ENCODE results near the gene SLC25A19.

Gene SLC25A19

DNA sequence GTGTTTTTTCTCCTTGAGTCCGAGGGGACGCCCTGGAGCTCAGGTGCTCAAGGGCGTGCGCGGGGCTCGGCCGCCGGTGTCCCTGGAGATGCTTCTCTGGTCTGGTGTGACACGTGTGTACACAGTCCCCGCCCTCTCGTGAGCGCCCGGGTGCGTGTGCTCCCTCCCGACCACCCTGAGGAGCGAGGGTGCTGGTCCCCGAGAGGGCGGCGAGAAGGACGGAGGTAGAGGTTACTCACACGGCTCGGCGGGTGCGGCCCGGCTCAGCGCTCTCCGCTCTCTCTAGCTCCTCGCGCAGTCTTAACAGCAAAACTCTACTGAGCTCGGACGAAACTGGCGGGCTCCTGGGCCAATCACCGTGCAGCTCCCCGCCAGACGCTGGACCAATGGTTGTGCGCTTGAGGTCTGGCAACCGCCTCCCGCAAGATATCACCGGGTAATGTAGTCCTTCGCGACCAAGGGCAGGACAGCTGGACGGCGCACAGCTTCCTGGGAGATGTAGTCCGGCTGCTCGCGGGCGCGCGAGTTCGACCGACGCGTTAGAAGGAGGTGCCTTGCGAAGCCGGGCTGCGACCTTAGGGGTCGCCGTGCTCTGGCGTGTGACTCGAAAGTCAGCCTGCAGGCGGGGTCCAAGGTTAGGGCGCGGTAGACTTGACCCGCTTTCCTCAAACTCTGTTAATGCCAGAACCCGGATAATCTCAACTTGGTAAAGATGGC is at the start of gene SLC25A19:
Gene SLC25A19 (minus strand): TSS at position 319 of the 717 bp plus-strand sequence. CDS start 2,669 bp downstream, outside the sequence.
- peak; percentile 88 to 97 (median 92) for DNase-seq (ENCODE audit: low read depth in 3 of 3)

DNA sequence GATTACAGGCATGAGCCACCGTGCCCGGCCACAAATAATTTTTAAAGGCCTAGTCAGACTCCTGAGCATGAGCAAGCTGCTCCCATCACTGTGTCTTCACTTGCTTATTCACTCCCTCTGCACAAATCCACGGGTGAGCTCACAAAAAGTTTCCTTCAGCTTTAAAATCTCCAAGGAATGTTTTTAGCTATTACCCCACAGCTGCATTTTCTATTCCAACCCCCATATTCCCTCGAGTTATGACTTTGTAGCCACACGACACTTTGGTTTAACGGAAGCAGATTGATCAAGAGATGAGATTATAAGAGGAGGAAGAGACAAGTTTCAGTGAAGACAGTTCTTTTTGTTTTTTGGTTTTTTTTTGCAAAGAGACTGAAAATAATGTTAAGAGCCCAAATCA is 49.1 kb upstream of the SLC25A19 start:
- no peak for DNase-seq (ENCODE audit: low read depth in 3 of 3)

DNA sequence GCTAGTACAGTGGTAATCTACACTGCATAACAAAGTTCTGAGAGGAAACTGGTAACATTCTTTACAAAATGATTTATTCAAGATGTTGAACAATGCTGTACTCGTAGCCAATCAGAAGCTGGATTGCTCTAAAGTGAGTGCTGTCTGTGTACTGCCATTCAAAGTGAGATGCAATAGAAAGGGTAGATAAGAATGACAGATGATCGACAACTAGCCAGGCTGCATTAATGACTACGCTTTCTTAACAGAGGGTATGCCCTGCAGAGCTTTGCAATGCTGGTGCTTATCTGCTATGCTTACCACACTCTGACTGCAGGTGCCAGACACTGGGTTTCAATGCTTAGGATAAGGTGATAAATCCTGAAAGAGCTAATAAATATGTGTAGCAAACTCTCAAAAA is 46.1 kb upstream of the SLC25A19 start:
- DNase-seq (ENCODE audit: low read depth in 3 of 3): no peak

DNA sequence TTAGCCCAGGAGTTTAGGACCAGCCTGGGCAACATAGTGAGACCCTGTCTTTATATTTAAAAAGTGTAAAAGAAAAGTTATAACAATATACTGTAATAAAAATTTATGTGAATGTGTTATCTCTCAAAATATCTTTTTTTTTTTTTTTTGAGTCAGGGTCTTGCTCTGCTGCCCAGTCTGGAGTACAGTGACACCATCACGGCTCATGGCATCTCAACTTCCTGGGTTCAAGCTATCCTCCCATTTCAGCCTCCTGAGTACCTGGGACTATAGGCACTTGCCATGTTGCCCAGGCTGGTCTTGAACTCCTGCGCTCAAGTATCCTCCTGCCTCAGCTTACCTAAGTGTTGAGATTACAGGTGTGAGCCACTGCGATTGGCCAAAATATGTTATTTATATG is 45.5 kb upstream of the SLC25A19 start:
- no peak for DNase-seq (ENCODE audit: low read depth in 3 of 3)

DNA sequence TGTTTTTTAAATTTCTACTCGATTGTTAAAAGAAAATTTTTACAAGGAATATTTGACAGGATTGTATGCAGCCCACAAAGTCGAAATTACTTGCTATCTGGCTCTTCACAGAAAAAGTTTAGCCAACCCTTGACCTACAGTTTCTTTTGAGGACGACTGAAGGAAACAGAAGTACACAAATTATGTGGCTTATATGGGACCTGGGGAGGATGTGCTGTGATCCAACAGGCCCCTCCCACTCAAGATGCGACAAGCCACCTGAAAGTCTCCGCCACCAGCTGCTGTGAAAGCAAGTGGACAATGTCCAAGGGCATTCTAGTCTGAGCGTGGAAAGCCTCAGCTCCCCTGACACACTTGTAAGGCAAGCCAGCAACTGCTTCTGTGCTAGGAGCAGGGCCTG is 42.4 kb upstream of the SLC25A19 start:
- DNase-seq (ENCODE audit: low read depth in 3 of 3): no peak

DNA sequence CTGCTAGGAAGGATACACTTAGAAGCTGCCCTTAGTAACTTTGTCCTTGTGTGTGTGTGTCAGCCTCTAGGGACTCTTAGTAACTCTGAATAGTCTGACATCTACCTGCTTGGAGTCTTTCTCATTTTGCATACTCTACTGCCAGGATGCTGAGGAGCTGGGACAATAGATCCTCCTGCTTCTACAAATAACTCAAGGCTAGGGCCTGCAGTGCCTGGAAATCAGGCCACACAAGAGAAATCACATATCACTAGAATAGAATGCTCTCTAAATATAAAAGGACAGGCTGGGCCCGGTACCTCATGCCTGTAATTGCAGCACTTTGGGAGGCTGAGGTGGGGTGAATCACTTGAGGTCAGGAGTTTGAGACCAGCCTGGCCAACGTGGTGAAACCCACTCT is 38.5 kb upstream of the SLC25A19 start:
- no peak for DNase-seq (ENCODE audit: low read depth in 3 of 3)

DNA sequence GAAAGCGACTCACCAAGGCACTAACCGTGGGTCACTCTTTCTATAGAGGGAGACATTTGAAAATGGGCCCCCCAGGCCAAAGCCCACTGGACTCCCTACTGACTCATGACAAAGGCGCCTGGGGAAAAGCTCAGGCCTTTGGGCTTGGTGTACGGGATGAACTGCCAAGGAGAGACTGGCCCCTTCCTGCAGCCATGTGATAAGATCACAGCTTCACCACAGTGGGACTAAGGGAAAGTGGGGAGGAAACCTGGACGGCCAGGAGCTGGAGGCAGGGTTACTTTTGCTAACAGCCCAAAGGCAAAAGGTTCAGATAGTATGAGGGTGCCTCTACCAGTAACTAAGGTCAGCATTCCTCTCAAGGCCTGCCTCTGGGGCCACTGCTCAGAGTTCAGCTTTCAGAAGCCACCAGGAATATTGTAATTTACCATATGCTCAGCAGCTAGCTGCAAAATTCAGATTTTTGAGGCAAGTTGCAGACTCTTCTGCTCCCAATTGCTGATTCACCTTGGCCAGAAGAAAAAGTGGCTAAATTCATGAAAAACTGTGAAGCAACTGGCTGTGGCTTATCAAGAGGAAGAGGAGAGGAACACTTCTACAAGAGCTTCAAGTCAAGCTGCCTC is 37.1 kb upstream of the SLC25A19 start:
- no peak for DNase-seq (ENCODE audit: low read depth in 3 of 3)

DNA sequence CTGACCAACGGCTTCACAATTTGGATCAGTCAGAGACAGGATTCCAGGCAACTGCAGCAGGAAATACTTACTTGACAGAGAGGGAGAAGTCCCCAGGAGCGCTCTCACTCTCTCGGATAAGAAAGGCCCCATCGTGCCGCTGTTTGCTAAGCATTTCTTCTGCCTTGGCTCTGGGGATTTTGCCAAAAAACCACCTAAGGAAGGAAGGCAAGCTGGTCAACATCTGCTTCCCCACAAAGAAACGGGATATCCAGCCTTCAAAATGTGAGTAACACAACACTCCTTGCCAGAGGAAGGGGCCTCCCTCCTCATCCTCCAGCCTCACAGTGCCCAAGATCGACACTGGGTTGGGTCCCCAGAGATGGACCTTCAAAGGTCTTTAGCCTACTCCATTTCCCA is 36.6 kb upstream of the SLC25A19 start:
- no peak for DNase-seq (ENCODE audit: low read depth in 3 of 3)

DNA sequence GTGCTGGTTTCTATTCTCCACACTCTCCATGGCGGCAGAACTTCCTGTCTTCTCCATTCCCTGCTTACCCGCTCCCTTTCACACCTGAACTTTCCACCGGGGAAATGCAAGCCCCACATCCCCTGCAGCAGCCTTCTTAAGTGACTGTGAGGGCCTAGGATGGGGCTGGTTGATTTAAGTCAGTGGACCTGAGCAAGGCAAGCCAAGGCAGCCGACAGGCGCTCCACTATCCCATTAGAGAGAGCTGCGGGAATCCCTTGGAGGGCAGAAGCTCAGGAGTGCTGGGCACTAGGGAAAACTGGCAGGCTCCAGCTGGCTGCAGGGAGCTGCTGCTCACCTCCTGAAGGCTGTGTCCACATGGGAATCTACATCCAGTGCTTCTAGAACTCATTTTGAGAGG is 36.1 kb upstream of the SLC25A19 start:
- no peak for DNase-seq (ENCODE audit: low read depth in 3 of 3)

DNA sequence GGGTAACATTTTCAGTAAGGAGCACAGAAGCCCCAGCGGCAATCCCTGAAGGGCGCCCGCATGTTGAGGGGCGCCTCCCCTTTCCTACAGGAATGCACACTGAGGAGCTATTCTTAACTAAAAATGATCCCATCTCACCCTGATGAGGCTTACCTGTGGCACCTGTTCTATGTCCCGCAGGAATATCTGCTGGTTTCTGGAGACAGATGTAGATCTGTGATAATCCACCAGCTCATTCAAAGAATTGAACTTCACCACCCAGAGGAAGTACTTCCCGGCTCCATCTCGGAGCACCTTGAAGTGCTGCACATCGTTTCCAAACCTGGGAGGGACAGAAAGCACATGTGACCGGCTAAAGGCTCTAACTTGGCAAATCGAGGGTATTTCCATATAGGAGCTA is 32.3 kb upstream of the SLC25A19 start:
- DNase-seq (ENCODE audit: low read depth in 3 of 3): no peak

DNA sequence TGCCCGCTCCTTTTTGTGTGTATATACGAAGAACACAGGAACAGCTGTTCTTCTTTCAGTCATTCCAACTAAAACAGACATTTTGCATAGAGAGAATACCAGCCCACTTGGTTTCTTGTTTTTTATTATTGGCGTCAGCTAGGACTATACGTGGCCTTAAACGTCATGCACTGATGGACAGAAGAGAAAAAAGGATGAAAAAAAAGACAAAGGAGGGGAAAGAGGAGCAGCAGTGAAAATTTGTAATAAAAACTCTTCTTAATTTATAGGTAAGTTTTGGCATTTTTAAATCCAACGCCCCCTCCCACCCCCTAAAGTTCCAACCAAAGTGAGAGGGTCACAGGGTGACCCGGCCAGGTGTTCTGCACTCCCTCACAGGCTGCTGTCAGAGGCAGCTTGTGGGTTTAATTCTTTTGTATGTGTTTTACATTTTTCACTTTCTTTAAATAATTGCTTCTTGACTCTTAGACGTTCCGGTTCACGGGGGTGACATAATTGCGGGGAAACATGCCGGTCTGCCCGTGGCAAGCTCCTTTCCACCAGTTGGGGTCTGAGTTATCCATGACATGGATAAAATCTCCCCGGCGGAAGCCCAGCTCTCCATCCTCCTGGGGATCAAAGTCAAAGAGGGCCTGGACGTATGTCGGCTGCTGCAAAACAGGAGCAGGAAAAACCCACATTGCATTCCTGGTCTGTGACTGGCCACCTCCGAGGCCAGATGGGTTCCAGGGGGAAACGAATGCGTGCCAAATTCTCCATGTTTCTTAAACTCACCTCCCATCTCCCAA is 30.9 kb upstream of the SLC25A19 start:
- DNase-seq (ENCODE audit: low read depth in 3 of 3): no peak

DNA sequence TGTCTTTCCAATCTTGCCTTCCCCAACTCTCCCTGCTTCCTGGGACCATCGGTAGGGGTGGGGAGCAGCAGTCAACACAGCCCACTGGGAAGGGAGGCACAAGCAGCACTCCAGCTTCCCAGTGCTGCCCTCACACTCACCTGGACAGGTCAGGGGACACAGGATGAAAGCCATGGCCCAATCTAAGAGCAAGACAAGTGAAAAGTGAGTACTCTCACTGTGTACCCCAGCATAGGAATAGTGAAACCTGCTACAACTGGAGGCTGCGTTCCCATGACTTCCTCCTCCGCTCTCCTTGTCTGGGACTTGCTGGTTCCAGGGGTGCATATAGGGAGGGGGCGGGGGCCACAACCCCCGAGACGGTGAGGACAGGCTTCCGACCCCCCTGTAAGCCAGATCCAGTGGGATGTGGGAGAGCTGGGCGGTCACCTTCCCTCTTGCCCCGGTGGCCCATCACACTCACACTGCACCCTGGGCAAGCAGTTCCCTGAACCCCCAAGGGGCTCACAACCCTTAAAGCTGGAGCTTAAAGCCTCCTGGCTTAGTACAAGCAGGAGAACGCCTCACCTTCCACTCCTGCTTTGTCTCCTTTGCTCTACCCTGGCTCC is 29.5 kb upstream of the SLC25A19 start:
- no peak for DNase-seq (ENCODE audit: low read depth in 3 of 3)

DNA sequence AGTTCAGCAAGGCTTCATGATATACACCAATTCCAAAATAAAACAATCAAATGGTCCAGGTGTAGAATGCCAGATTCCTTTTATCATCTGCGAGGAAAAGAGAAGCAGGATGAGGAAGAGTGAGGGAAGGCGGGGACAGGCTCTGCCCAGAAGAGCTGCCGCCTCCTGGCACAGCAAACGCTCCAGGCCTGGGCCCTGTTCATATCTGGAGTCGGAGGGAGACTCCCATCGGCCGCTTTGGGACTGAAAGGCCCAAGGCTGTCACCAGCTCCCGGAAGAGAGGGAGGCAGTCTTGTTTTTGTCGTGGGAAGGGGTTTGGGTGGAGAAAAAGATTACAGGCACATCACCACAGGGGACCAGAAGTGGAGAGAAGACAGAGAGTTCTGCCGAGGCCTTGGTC is 29.0 kb upstream of the SLC25A19 start:
- DNase-seq (ENCODE audit: low read depth in 3 of 3): no peak

DNA sequence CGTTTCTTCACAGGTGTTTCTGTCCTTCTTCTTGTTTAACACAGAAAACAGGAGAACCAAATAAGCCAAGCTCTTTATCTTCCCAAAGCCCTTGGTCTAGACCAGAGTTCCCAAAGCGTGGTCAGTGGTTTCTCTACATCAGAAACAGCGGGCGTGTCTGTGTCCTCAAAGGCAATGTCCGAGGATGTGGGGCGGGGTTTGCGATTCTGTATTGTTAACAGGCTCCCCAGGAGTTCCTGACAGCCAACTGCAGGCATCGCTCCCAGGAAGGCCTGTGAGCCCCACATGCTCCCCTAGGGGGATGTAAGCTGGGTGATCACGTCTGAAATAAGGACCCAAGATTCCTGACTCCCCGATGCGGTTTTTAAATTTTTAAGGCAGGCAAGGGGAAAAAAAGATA is 28.4 kb upstream of the SLC25A19 start:
- DNase-seq (ENCODE audit: low read depth in 3 of 3): no peak

DNA sequence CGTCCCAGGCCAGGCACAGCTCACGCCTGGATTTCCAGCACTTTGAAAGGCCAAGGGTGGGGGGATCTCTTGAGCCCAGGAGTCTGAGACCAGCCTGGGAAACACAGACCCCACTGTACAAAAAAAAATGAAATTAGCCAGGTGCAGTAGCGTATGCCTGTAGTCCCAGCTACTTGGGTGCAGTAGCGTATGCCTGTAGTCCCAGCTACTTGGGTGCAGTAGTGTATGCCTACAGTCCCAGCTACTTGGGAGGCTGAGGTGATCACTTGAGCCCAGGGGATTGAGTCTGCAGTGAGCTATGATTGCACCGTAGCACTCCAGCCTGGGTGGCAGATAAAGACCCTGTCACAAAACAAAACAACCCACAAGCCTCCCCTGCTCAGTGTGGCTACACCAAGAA is 27.0 kb upstream of the SLC25A19 start:
- no peak for DNase-seq (ENCODE audit: low read depth in 3 of 3)

DNA sequence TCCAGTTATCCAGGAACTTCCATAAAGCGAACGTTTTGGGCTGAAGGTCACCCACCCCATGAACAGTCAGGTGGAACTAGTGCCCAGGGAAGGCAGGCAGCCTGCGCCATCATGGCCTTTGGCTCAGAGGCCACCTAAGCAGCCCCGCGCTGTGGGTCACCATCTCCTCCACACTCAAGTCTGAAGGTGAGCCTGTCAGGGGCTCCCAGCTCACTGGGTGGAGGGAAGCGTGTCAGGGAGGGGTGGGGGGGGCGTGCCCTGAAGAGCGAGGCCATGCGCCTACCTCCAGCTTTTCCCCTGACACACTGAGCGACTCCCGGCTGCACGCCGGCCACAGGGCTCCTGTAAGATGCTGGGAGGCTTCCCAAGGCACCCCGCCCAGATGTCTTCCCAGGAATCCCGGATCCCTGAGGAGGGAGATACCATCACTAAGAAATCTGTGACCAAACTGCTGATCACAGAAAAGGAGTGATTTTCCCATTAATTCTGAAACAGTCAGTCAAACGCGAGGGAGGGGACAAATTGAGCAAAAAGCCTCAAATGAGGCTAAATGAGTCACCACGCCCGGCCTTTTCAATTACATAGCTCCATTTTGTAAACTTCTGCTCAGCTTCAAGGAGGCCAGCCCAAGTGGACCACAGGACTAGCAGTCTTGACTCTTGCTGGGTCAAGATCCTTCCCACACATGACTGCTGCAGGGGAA is 26.5 kb upstream of the SLC25A19 start:
- no peak for DNase-seq (ENCODE audit: low read depth in 3 of 3)

DNA sequence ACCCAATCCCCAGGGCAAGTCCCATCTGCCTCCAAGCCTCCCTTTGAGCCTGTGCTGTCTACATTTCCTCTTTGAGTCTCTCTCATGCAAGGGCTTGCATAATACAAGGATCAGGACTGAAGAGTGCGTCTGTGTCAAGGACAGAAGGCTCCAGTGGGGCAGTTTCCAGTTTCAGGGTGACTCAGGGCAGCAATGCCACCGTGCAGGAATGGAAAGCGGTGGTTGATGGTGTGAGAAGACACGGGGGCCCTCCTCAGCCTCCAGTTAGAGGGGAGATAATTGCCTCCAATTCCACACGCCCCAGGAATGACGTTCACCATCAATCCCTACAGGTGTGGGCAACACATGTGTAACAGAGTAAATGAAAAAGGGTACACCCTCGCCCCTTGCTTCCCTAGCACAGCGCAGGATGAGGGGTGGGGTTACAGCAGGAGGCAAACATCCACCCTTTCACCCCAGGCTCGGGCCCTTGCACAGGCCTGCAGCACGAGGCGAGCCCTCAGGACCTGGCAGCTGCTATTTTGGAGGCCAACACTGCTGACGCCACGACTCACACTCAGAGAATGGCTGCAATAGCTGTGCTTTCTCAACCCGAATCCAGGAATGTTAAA is 24.8 kb upstream of the SLC25A19 start:
- no peak for DNase-seq (ENCODE audit: low read depth in 3 of 3)

DNA sequence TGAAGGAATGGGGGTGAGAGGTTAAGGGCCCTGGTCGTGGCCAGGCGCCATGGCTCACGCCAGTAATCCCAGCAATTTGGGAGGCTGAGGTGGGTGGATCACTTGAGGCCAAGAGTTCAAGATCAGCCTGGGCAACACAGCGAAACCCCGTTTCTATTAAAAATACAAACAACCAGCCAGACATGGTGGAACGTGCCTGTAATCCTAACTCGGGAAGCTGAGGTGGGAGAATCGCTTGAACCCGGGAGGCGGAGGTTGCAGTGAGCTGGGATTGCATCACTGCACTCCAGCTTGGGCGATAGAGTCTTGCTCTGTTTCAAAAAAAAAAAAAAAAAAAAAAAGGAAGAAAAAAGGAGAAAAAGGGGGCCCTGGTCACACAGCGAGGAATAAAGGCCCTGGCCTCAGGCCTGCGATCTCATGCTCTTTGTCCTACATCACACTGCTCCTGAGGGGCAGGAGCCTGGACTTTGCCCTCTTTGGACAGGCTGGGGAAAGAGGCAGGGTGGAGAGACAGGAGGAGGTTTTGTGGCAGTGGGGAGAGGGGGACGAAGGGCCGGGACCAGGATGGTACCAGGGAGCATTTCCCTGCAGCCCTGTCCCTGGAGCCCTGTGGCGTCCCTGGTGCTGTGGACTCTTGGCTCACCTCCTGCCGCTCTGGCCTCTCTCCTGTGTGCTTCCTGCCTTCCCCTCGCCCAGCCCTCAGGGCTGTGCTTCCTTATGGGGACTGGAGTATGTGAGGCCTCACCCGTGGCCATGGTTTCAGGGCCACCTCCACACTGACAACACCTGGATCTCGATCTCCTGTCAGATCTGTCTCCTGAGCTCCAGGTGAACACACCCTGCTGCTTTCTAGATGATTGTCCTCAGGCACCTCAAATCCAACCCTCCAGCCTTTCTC is 19.7 kb upstream of the SLC25A19 start:
- DNase-seq (ENCODE audit: low read depth in 3 of 3): no peak

DNA sequence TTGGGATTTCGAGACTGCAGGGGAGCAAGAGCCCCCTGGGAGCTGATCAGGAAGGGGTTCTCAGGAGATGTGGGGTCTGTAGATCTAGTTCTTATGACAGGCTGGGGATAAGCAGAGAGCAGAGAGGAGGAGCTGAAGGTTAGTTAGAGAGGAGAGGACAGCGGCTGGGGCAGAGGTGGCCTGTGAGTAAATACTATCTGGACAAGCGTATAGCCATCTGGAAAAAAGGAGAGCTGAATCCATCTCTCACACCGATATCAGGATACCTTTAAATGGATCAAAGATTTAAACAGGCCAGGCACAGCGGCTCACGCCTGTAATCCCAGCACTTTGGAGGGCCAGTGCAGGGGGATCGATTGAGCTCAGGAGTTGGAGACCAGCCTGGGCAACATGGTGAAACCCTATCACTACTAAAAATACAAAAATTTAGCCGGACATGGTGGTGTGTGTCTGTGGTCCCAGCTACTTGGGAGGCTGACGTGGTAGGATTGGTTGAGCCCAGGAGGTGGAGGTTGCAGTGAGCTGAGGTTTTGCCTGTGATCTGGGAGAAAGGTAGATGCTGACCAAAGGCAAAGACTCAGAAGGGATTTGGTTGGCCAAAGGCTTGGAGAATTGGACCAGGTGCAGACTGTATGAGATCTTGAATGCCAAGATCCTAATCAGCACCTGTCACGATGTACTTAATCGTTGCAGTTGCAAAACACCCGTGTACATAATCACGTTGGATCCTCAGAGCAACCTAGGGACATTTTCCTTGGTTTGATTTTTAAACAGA is 18.9 kb upstream of the SLC25A19 start:
- no peak for DNase-seq (ENCODE audit: low read depth in 3 of 3)
